ENCODE data around the gene DAB2IP.
A peak's percentile ranks its signal among the peaks of the same experiment; 100 is the strongest.

Gene DAB2IP

GRCh38 chr9:121651295-121652020, at the start of gene DAB2IP:
Gene DAB2IP (plus strand): TSS chr9:121651634. CDS start chr9:121651776, 142 bp downstream.
- Mint-ChIP-seq H3K9me3 (no peaks in the 10 kb centered on the region), H3K36me3 (ENCODE audit: insufficient read depth) (no peaks in the 10 kb centered on the region), H3K27me3 (peaks cover 93% of the 10 kb centered on the region), H3K4me3 (peak within 1 kb of the TSS; percentile 65), H3K4me1 (peaks cover 14% of the 10 kb centered on the region), H3K27ac (ENCODE audit: low read depth) (no peak within 1 kb of the TSS)
- DNase-seq (ENCODE audit: low spot score in 2 of 2) (no peak), ATAC-seq (replicated peaks; ENCODE audit: extremely low read depth, poor library complexity, severe bottlenecking) (no peak)

GRCh38 chr9:121603028-121603427, 48.4 kb upstream of the DAB2IP start:
- no peak overlapping the region for H3K4me3 Mint-ChIP-seq
- H3K27me3 Mint-ChIP-seq = peaks cover 75% of the 10 kb centered on the region
- ATAC-seq (replicated peaks; ENCODE audit: extremely low read depth, poor library complexity, severe bottlenecking) = no peak
- no peak overlapping the region for H3K27ac Mint-ChIP-seq (ENCODE audit: low read depth)
- no peak for DNase-seq (ENCODE audit: low spot score in 2 of 2)
- peaks cover 5% of the 10 kb centered on the region for H3K4me1 Mint-ChIP-seq
- no peaks in the 10 kb centered on the region for H3K9me3 Mint-ChIP-seq
- H3K36me3 Mint-ChIP-seq (ENCODE audit: insufficient read depth) = peaks cover 4% of the 10 kb centered on the region

GRCh38 chr9:121604242-121604641, 47.2 kb upstream of the DAB2IP start:
- Mint-ChIP-seq H3K4me3 (no peak overlapping the region), H3K4me1 (peaks cover 5% of the 10 kb centered on the region), H3K36me3 (ENCODE audit: insufficient read depth) (peaks cover 4% of the 10 kb centered on the region), H3K9me3 (no peaks in the 10 kb centered on the region), H3K27me3 (peaks cover 87% of the 10 kb centered on the region), H3K27ac (ENCODE audit: low read depth) (peak overlapping the region; percentile 52)
- ATAC-seq (replicated peaks; ENCODE audit: extremely low read depth, poor library complexity, severe bottlenecking) = no peak
- no peak for DNase-seq (ENCODE audit: low spot score in 2 of 2)

GRCh38 chr9:121604654-121605053, 46.8 kb upstream of the DAB2IP start:
- Mint-ChIP-seq H3K27me3 (peaks cover 91% of the 10 kb centered on the region), H3K4me3 (no peak overlapping the region), H3K27ac (ENCODE audit: low read depth) (peak overlapping the region; percentile 52), H3K4me1 (peaks cover 5% of the 10 kb centered on the region), H3K36me3 (ENCODE audit: insufficient read depth) (peaks cover 4% of the 10 kb centered on the region), H3K9me3 (no peaks in the 10 kb centered on the region)
- ATAC-seq (replicated peaks; ENCODE audit: extremely low read depth, poor library complexity, severe bottlenecking) (no peak), DNase-seq (ENCODE audit: low spot score in 2 of 2) (no peak)

GRCh38 chr9:121607434-121608167, 43.8 kb upstream of the DAB2IP start:
- Mint-ChIP-seq H3K4me3 (no peak overlapping the region), H3K27ac (ENCODE audit: low read depth) (no peak overlapping the region), H3K9me3 (no peaks in the 10 kb centered on the region), H3K4me1 (peaks cover 5% of the 10 kb centered on the region), H3K36me3 (ENCODE audit: insufficient read depth) (peaks cover 2% of the 10 kb centered on the region), H3K27me3 (peaks cover 87% of the 10 kb centered on the region)
- ATAC-seq (replicated peaks; ENCODE audit: extremely low read depth, poor library complexity, severe bottlenecking) (no peak), DNase-seq (ENCODE audit: low spot score in 2 of 2) (no peak)

- peaks cover 2% of the 10 kb centered on the region for H3K36me3 Mint-ChIP-seq (ENCODE audit: insufficient read depth)
- H3K4me1 Mint-ChIP-seq = peaks cover 8% of the 10 kb centered on the region
- no peak for ATAC-seq (replicated peaks; ENCODE audit: extremely low read depth, poor library complexity, severe bottlenecking)
- H3K4me3 Mint-ChIP-seq = no peak overlapping the region
- peaks cover 89% of the 10 kb centered on the region for H3K27me3 Mint-ChIP-seq
- H3K27ac Mint-ChIP-seq (ENCODE audit: low read depth) = no peak overlapping the region
- no peak for DNase-seq (ENCODE audit: low spot score in 2 of 2)
- H3K9me3 Mint-ChIP-seq = no peaks in the 10 kb centered on the region
These were observed 43.1 kb upstream of the DAB2IP start for GRCh38 chr9:121608168-121608853.

GRCh38 chr9:121609822-121610637, 41.4 kb upstream of the DAB2IP start:
- Mint-ChIP-seq H3K36me3 (ENCODE audit: insufficient read depth) (peaks cover 2% of the 10 kb centered on the region), H3K27ac (ENCODE audit: low read depth) (no peak overlapping the region), H3K4me3 (no peak overlapping the region), H3K4me1 (peaks cover 7% of the 10 kb centered on the region), H3K27me3 (peaks cover 88% of the 10 kb centered on the region), H3K9me3 (no peaks in the 10 kb centered on the region)
- ATAC-seq (replicated peaks; ENCODE audit: extremely low read depth, poor library complexity, severe bottlenecking) = no peak
- no peak for DNase-seq (ENCODE audit: low spot score in 2 of 2)

- H3K9me3 Mint-ChIP-seq = no peaks in the 10 kb centered on the region
- H3K27ac Mint-ChIP-seq (ENCODE audit: low read depth) = no peak overlapping the region
- H3K27me3 Mint-ChIP-seq = peaks cover 87% of the 10 kb centered on the region
- H3K36me3 Mint-ChIP-seq (ENCODE audit: insufficient read depth) = peaks cover 2% of the 10 kb centered on the region
- DNase-seq (ENCODE audit: low spot score in 2 of 2) (no peak), ATAC-seq (replicated peaks; ENCODE audit: extremely low read depth, poor library complexity, severe bottlenecking) (no peak)
- H3K4me3 Mint-ChIP-seq = no peak overlapping the region
- H3K4me1 Mint-ChIP-seq = peaks cover 7% of the 10 kb centered on the region
These were observed 40.8 kb upstream of the DAB2IP start for GRCh38 chr9:121610638-121610953.

GRCh38 chr9:121612511-121612998, 38.9 kb upstream of the DAB2IP start:
- no peaks in the 10 kb centered on the region for H3K9me3 Mint-ChIP-seq
- DNase-seq (ENCODE audit: low spot score in 2 of 2) (no peak), ATAC-seq (replicated peaks; ENCODE audit: extremely low read depth, poor library complexity, severe bottlenecking) (no peak)
- no peak overlapping the region for H3K27ac Mint-ChIP-seq (ENCODE audit: low read depth)
- peaks cover 1% of the 10 kb centered on the region for H3K36me3 Mint-ChIP-seq (ENCODE audit: insufficient read depth)
- peaks cover 7% of the 10 kb centered on the region for H3K4me1 Mint-ChIP-seq
- H3K4me3 Mint-ChIP-seq = no peak overlapping the region
- H3K27me3 Mint-ChIP-seq = peaks cover 89% of the 10 kb centered on the region

- no peak for ATAC-seq (replicated peaks; ENCODE audit: extremely low read depth, poor library complexity, severe bottlenecking)
- peaks cover 84% of the 10 kb centered on the region for H3K27me3 Mint-ChIP-seq
- H3K4me1 Mint-ChIP-seq = peaks cover 7% of the 10 kb centered on the region
- H3K36me3 Mint-ChIP-seq (ENCODE audit: insufficient read depth) = no peaks in the 10 kb centered on the region
- no peak overlapping the region for H3K4me3 Mint-ChIP-seq
- no peak overlapping the region for H3K27ac Mint-ChIP-seq (ENCODE audit: low read depth)
- H3K9me3 Mint-ChIP-seq = no peaks in the 10 kb centered on the region
- DNase-seq (ENCODE audit: low spot score in 2 of 2) = no peak
These were observed 38.3 kb upstream of the DAB2IP start for GRCh38 chr9:121613009-121613752.

- Mint-ChIP-seq H3K4me3 (no peak overlapping the region), H3K27ac (ENCODE audit: low read depth) (no peak overlapping the region), H3K9me3 (no peaks in the 10 kb centered on the region), H3K4me1 (peaks cover 7% of the 10 kb centered on the region), H3K36me3 (ENCODE audit: insufficient read depth) (no peaks in the 10 kb centered on the region), H3K27me3 (peaks cover 56% of the 10 kb centered on the region)
- DNase-seq (ENCODE audit: low spot score in 2 of 2) (no peak), ATAC-seq (replicated peaks; ENCODE audit: extremely low read depth, poor library complexity, severe bottlenecking) (no peak)
These were observed 35.2 kb upstream of the DAB2IP start for GRCh38 chr9:121616123-121616755.

Data from central memory CD8-positive, alpha-beta T cell (primary cell).